Esophagus muscularis mucosa (tissue), 3 donors: ENCODE measurements around the gene ZSWIM5.

Source experiments
- POLR2A ChIP-seq: fragments of 450-650 bp; IDR thresholded peaks from one replicate; pipeline ENCODE4 v1.6.1; 2017; ENCODE audit warnings: antibody characterized with exemption, moderate library complexity, mild to moderate bottlenecking, low read depth
- TF ChIP-seq, protein P1 (sequence below), 3 experiments: fragments of 200-600 bp in 2 of 3; fragments of 450-650 bp in 1 of 3; sonication (generic) in 2 of 3; IDR thresholded peaks; one replicate each; pipeline ENCODE4 v1.5.1; 2017 to 2019; ENCODE audit warnings: antibody characterized with exemption in 3 of 3, mild to moderate bottlenecking in 2 of 3, moderate library complexity in 1 of 3

- TF ChIP-seq, protein P1, sequence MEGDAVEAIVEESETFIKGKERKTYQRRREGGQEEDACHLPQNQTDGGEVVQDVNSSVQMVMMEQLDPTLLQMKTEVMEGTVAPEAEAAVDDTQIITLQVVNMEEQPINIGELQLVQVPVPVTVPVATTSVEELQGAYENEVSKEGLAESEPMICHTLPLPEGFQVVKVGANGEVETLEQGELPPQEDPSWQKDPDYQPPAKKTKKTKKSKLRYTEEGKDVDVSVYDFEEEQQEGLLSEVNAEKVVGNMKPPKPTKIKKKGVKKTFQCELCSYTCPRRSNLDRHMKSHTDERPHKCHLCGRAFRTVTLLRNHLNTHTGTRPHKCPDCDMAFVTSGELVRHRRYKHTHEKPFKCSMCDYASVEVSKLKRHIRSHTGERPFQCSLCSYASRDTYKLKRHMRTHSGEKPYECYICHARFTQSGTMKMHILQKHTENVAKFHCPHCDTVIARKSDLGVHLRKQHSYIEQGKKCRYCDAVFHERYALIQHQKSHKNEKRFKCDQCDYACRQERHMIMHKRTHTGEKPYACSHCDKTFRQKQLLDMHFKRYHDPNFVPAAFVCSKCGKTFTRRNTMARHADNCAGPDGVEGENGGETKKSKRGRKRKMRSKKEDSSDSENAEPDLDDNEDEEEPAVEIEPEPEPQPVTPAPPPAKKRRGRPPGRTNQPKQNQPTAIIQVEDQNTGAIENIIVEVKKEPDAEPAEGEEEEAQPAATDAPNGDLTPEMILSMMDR (IDR thresholded peaks at IDR 0.05): no peak
- no peak for TF ChIP-seq POLR2A
These were observed 58.1 kb downstream of the ZSWIM5 start for GRCh38 chr1:45148209-45148825.
